ENCODE data around the gene CLDN24.

Gene CLDN24

GRCh38 chr4:183348136-183348535 lies 25.9 kb upstream of the CLDN24 start:
- H3K9me3 ChIP-seq (ENCODE audit: control insufficient read depth, low read length) = no peaks in the 10 kb centered on the region
- H3K4me3 ChIP-seq (ENCODE audit: insufficient read depth, low read depth, low read length, poor library complexity, severe bottlenecking) = no peak overlapping the region
- no peaks in the 10 kb centered on the region for H3K27me3 ChIP-seq (replicated peaks; ENCODE audit: control insufficient read depth, insufficient read depth, low read length, poor library complexity, severe bottlenecking)
- no peaks in the 10 kb centered on the region for H3K4me1 ChIP-seq (ENCODE audit: control insufficient read depth, insufficient read depth, low read length, poor library complexity, severe bottlenecking)
- DNase-seq = no peak
- H3K27ac ChIP-seq (ENCODE audit: insufficient read depth, low read length, poor library complexity, severe bottlenecking) = no peak overlapping the region
- H3K36me3 ChIP-seq (ENCODE audit: control insufficient read depth, insufficient read depth, low read length) = no peaks in the 10 kb centered on the region

- H3K9me3 ChIP-seq (ENCODE audit: control insufficient read depth, low read length) = no peaks in the 10 kb centered on the region
- no peaks in the 10 kb centered on the region for H3K4me1 ChIP-seq (ENCODE audit: control insufficient read depth, insufficient read depth, low read length, poor library complexity, severe bottlenecking)
- H3K4me3 ChIP-seq (ENCODE audit: insufficient read depth, low read depth, low read length, poor library complexity, severe bottlenecking) = no peak overlapping the region
- no peaks in the 10 kb centered on the region for H3K36me3 ChIP-seq (ENCODE audit: control insufficient read depth, insufficient read depth, low read length)
- no peak overlapping the region for H3K27ac ChIP-seq (ENCODE audit: insufficient read depth, low read length, poor library complexity, severe bottlenecking)
- no peak for DNase-seq
- no peaks in the 10 kb centered on the region for H3K27me3 ChIP-seq (replicated peaks; ENCODE audit: control insufficient read depth, insufficient read depth, low read length, poor library complexity, severe bottlenecking)
These were observed 25.3 kb upstream of the CLDN24 start for GRCh38 chr4:183347566-183347965.

- Histone ChIP-seq H3K4me1 (ENCODE audit: control insufficient read depth, insufficient read depth, low read length, poor library complexity, severe bottlenecking) (no peaks in the 10 kb centered on the region), H3K27ac (ENCODE audit: insufficient read depth, low read length, poor library complexity, severe bottlenecking) (no peak overlapping the region), H3K4me3 (ENCODE audit: insufficient read depth, low read depth, low read length, poor library complexity, severe bottlenecking) (no peak overlapping the region), H3K27me3 (replicated peaks; ENCODE audit: control insufficient read depth, insufficient read depth, low read length, poor library complexity, severe bottlenecking) (no peaks in the 10 kb centered on the region), H3K9me3 (ENCODE audit: control insufficient read depth, low read length) (no peaks in the 10 kb centered on the region), H3K36me3 (ENCODE audit: control insufficient read depth, insufficient read depth, low read length) (no peaks in the 10 kb centered on the region)
- DNase-seq = no peak
These were observed 24.9 kb upstream of the CLDN24 start for GRCh38 chr4:183347146-183347545.

GRCh38 chr4:183345261-183345660 lies 23.0 kb upstream of the CLDN24 start:
- no peak for DNase-seq
- H3K4me3 ChIP-seq (ENCODE audit: insufficient read depth, low read depth, low read length, poor library complexity, severe bottlenecking) = no peak overlapping the region
- H3K9me3 ChIP-seq (ENCODE audit: control insufficient read depth, low read length) = no peaks in the 10 kb centered on the region
- no peaks in the 10 kb centered on the region for H3K27me3 ChIP-seq (replicated peaks; ENCODE audit: control insufficient read depth, insufficient read depth, low read length, poor library complexity, severe bottlenecking)
- no peaks in the 10 kb centered on the region for H3K4me1 ChIP-seq (ENCODE audit: control insufficient read depth, insufficient read depth, low read length, poor library complexity, severe bottlenecking)
- H3K36me3 ChIP-seq (ENCODE audit: control insufficient read depth, insufficient read depth, low read length) = no peaks in the 10 kb centered on the region
- H3K27ac ChIP-seq (ENCODE audit: insufficient read depth, low read length, poor library complexity, severe bottlenecking) = no peak overlapping the region

- no peaks in the 10 kb centered on the region for H3K27me3 ChIP-seq (replicated peaks; ENCODE audit: control insufficient read depth, insufficient read depth, low read length, poor library complexity, severe bottlenecking)
- H3K36me3 ChIP-seq (ENCODE audit: control insufficient read depth, insufficient read depth, low read length) = no peaks in the 10 kb centered on the region
- no peaks in the 10 kb centered on the region for H3K9me3 ChIP-seq (ENCODE audit: control insufficient read depth, low read length)
- H3K27ac ChIP-seq (ENCODE audit: insufficient read depth, low read length, poor library complexity, severe bottlenecking) = no peak overlapping the region
- no peak for DNase-seq
- H3K4me1 ChIP-seq (ENCODE audit: control insufficient read depth, insufficient read depth, low read length, poor library complexity, severe bottlenecking) = no peaks in the 10 kb centered on the region
- H3K4me3 ChIP-seq (ENCODE audit: insufficient read depth, low read depth, low read length, poor library complexity, severe bottlenecking) = no peak overlapping the region
These were observed 22.5 kb upstream of the CLDN24 start for GRCh38 chr4:183344523-183345255.

- no peak for DNase-seq
These were observed 21.5 kb upstream of the CLDN24 start for GRCh38 chr4:183343730-183344129.

GRCh38 chr4:183342541-183343533 lies 20.6 kb upstream of the CLDN24 start:
- H3K36me3 ChIP-seq (ENCODE audit: control insufficient read depth, insufficient read depth, low read length) = no peaks in the 10 kb centered on the region
- no peaks in the 10 kb centered on the region for H3K4me1 ChIP-seq (ENCODE audit: control insufficient read depth, insufficient read depth, low read length, poor library complexity, severe bottlenecking)
- DNase-seq = no peak
- no peak overlapping the region for H3K27ac ChIP-seq (ENCODE audit: insufficient read depth, low read length, poor library complexity, severe bottlenecking)
- H3K9me3 ChIP-seq (ENCODE audit: control insufficient read depth, low read length) = no peaks in the 10 kb centered on the region
- no peak overlapping the region for H3K4me3 ChIP-seq (ENCODE audit: insufficient read depth, low read depth, low read length, poor library complexity, severe bottlenecking)
- H3K27me3 ChIP-seq (replicated peaks; ENCODE audit: control insufficient read depth, insufficient read depth, low read length, poor library complexity, severe bottlenecking) = no peaks in the 10 kb centered on the region

More at GRCh38 chr4:183343730-183344129, 21.5 kb upstream of the CLDN24 start:
- Histone ChIP-seq H3K27ac (ENCODE audit: insufficient read depth, low read length, poor library complexity, severe bottlenecking) (no peak overlapping the region), H3K27me3 (replicated peaks; ENCODE audit: control insufficient read depth, insufficient read depth, low read length, poor library complexity, severe bottlenecking) (no peaks in the 10 kb centered on the region), H3K9me3 (ENCODE audit: control insufficient read depth, low read length) (no peaks in the 10 kb centered on the region), H3K4me1 (ENCODE audit: control insufficient read depth, insufficient read depth, low read length, poor library complexity, severe bottlenecking) (no peaks in the 10 kb centered on the region), H3K36me3 (ENCODE audit: control insufficient read depth, insufficient read depth, low read length) (no peaks in the 10 kb centered on the region), H3K4me3 (ENCODE audit: insufficient read depth, low read depth, low read length, poor library complexity, severe bottlenecking) (no peak overlapping the region)

GRCh38 chr4:183337833-183338232 lies 15.6 kb upstream of the CLDN24 start:
- DNase-seq = no peak

GRCh38 chr4:183337349-183337748 lies 15.1 kb upstream of the CLDN24 start:
- no peak for DNase-seq
- no peak overlapping the region for H3K27ac ChIP-seq (ENCODE audit: insufficient read depth, low read length, poor library complexity, severe bottlenecking)
- H3K36me3 ChIP-seq (ENCODE audit: control insufficient read depth, insufficient read depth, low read length) = no peaks in the 10 kb centered on the region

More at GRCh38 chr4:183337833-183338232, 15.6 kb upstream of the CLDN24 start:
- no peaks in the 10 kb centered on the region for H3K36me3 ChIP-seq (ENCODE audit: control insufficient read depth, insufficient read depth, low read length)
- no peak overlapping the region for H3K4me3 ChIP-seq (ENCODE audit: insufficient read depth, low read depth, low read length, poor library complexity, severe bottlenecking)
- H3K27me3 ChIP-seq (replicated peaks; ENCODE audit: control insufficient read depth, insufficient read depth, low read length, poor library complexity, severe bottlenecking) = no peaks in the 10 kb centered on the region
- H3K9me3 ChIP-seq (ENCODE audit: control insufficient read depth, low read length) = no peaks in the 10 kb centered on the region
- H3K4me1 ChIP-seq (ENCODE audit: control insufficient read depth, insufficient read depth, low read length, poor library complexity, severe bottlenecking) = no peaks in the 10 kb centered on the region
- no peak overlapping the region for H3K27ac ChIP-seq (ENCODE audit: insufficient read depth, low read length, poor library complexity, severe bottlenecking)

More at GRCh38 chr4:183337349-183337748, 15.1 kb upstream of the CLDN24 start:
- Histone ChIP-seq H3K4me1 (ENCODE audit: control insufficient read depth, insufficient read depth, low read length, poor library complexity, severe bottlenecking) (no peaks in the 10 kb centered on the region), H3K9me3 (ENCODE audit: control insufficient read depth, low read length) (no peaks in the 10 kb centered on the region), H3K4me3 (ENCODE audit: insufficient read depth, low read depth, low read length, poor library complexity, severe bottlenecking) (no peak overlapping the region), H3K27me3 (replicated peaks; ENCODE audit: control insufficient read depth, insufficient read depth, low read length, poor library complexity, severe bottlenecking) (no peaks in the 10 kb centered on the region)

Measured in effector memory CD4-positive, alpha-beta T cell (primary cell).